Gastrocnemius medialis (tissue), 4 donors: ENCODE measurements around the gene ADGRD1. TPM values are rescaled to one million over a fixed set of nuclear protein-coding genes. Genes with fewer than 3 reads are reported as not detected.
A peak's percentile ranks its signal among the peaks of the same experiment; 100 is the strongest.

Experiments used
- ATAC-seq, 2 donors: fragments of 150-250 bp; one replicate each; pipeline ENCODE4 v1.9.1; 2016
- DNase-seq, 2 donors: peaks; one replicate each; pipeline ENCODE4 v3.0.0-alpha.2; 2019
- H3K27ac ChIP-seq, 4 donors: fragments of 200-600 bp; sonication (generic); 1 replicate in 1 of 4; 2 replicates in 3 of 4; pipeline ENCODE4 v1.5.1; 2016 to 2018; ENCODE audit warnings: mild to moderate bottlenecking in 2 of 4, moderate library complexity in 1 of 4
- H3K27me3 ChIP-seq, 3 donors: fragments of 200-600 bp; sonication (generic) in 2 of 3; 1 replicate in 1 of 3; 2 replicates in 2 of 3; pipeline versions ENCODE4 v1.5.1 to v1.6.0; 2016 to 2019; ENCODE audit warnings: mild to moderate bottlenecking in 1 of 3, moderate library complexity in 1 of 3
- H3K36me3 ChIP-seq, 2 donors: fragments of 200-600 bp; sonication (generic) in 1 of 2; one replicate each; pipeline ENCODE4 v1.5.1; 2017 to 2018
- H3K4me1 ChIP-seq, 2 donors: fragments of 200-600 bp; sonication (generic) in 1 of 2; one replicate each; pipeline ENCODE4 v1.5.1; 2016 to 2017; ENCODE audit warnings: mild to moderate bottlenecking in 2 of 2
- H3K4me3 ChIP-seq, 4 donors: fragments of 200-600 bp; sonication (generic) in 3 of 4; 1 replicate in 1 of 4; 2 replicates in 3 of 4; pipeline ENCODE4 v1.5.1; 2016 to 2019; ENCODE audit warnings: mild to moderate bottlenecking in 2 of 4
- H3K9me3 ChIP-seq, 3 donors: fragments of 200-600 bp; sonication (generic) in 2 of 3; 1 replicate in 1 of 3; 2 replicates in 2 of 3; pipeline ENCODE4 v1.5.1; 2016 to 2019
- CTCF ChIP-seq, 5 experiments: fragments of 450-650 bp in 3 of 5; fragments of 200-600 bp in 2 of 5; sonication (generic) in 2 of 5; IDR thresholded peaks in 4 of 5; conservative IDR thresholded peaks in 1 of 5; 1 replicate in 4 of 5; 2 replicates in 1 of 5; pipeline ENCODE4 v1.5.1; 2016 to 2019; ENCODE audit warnings: antibody characterized with exemption in 5 of 5, mild to moderate bottlenecking in 3 of 5, moderate library complexity in 3 of 5
- POLR2A ChIP-seq, 2 donors: fragments of 450-650 bp; IDR thresholded peaks; one replicate each; pipeline ENCODE4 v1.6.1; 2017; ENCODE audit warnings: antibody characterized with exemption in 2 of 2, mild to moderate bottlenecking in 2 of 2, moderate library complexity in 2 of 2
- in situ Hi-C, 4 donors: fragments of 200-750 bp; cut with MboI; loops; one replicate each; pipeline versions ENCODE4 v1.15.0 to v1.8.0; 2017; ENCODE audit warnings: low sequenced_read_pairs in 4 of 4
- intact Hi-C: fragments of 100-400 bp; cut with DNase I; formaldehyde crosslinking; loops from one replicate; pipeline ENCODE4 v1.15.1; 2023; ENCODE audit warnings: low total_unique reads
- total RNA-seq, 4 donors: library from RNA; depleted of rRNA; stranded (reverse); fragments of >200 nt; gene quantifications; one replicate each; pipeline versions ENCODE4 v1.1.0 to v1.2.3, GENCODE V29; 2016

Gene ADGRD1
- total RNA-seq, 4 donors from 2014 or later: 5.3 to 9.6 (median 8.2) TPM

- no peak for TF ChIP-seq POLR2A (IDR thresholded peaks at IDR 0.05)
- no peak for TF ChIP-seq CTCF (IDR thresholded peaks at IDR 0.05 in 4 of 5, conservative IDR thresholded peaks at IDR 0.05 in 1 of 5)
- Histone ChIP-seq H3K27ac (peak overlapping the region in 1 of 4 donors; percentile 45), H3K9me3 (no peaks in the 10 kb centered on the region), H3K27me3 (no peaks in the 10 kb centered on the region), H3K4me1 (peaks cover 12 to 28% of the 10 kb centered on the region in 2 donors), H3K36me3 (no peaks in the 10 kb centered on the region), H3K4me3 (no peak overlapping the region)
- DNase-seq (no peak), ATAC-seq (peak in 1 of 2 donors; percentile 66)
- in situ Hi-C loops (no loop called here), intact Hi-C loops (no loop called here)
Measured at GRCh38 chr12:131002216-131002631, 48.5 kb downstream of the ADGRD1 start.

GRCh38 chr12:131003036-131003715, 49.5 kb downstream of the ADGRD1 start:
- in situ Hi-C loops (no loop called here), intact Hi-C loops (no loop called here)
- Histone ChIP-seq H3K27me3 (no peaks in the 10 kb centered on the region), H3K27ac (peak overlapping the region in 1 of 4 donors; percentile 45), H3K4me1 (peaks cover 16 to 33% of the 10 kb centered on the region in 2 donors), H3K36me3 (no peaks in the 10 kb centered on the region), H3K4me3 (no peak overlapping the region), H3K9me3 (no peaks in the 10 kb centered on the region)
- TF ChIP-seq POLR2A (IDR thresholded peaks at IDR 0.05) (no peak), CTCF (IDR thresholded peaks at IDR 0.05 in 4 of 5, conservative IDR thresholded peaks at IDR 0.05 in 1 of 5) (no peak)
- ATAC-seq: no peak
- DNase-seq: no peak

DNA sequence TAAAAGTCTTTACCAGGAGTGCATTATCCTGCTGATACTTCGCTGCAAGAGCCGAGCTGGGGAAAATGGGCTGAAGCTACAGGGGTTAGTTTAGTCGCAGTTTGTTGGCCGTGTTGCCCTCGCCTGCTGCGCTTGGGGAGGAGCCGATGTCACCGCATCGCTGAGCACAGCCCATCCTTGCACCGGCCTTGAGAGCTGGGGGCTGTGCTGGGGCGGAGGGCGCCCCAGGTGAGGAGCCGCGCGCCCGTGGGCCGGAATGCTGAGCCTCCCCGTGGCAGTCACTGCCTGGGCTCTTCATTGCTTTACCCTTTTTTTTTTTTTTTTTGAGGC, 50.0 kb downstream of the ADGRD1 start:
- no peaks in the 10 kb centered on the region for H3K27me3 ChIP-seq
- H3K27ac ChIP-seq: no peak overlapping the region
- intact Hi-C loops (no loop called here), in situ Hi-C loops (no loop called here)
- peaks cover 16 to 33% of the 10 kb centered on the region in 2 donors for H3K4me1 ChIP-seq
- H3K4me3 ChIP-seq: no peak overlapping the region
- H3K36me3 ChIP-seq: no peaks in the 10 kb centered on the region
- TF ChIP-seq POLR2A (IDR thresholded peaks at IDR 0.05): no peak
- no peak for TF ChIP-seq CTCF (IDR thresholded peaks at IDR 0.05 in 4 of 5, conservative IDR thresholded peaks at IDR 0.05 in 1 of 5)
- no peaks in the 10 kb centered on the region for H3K9me3 ChIP-seq
- ATAC-seq: no peak
- no peak for DNase-seq

DNA sequence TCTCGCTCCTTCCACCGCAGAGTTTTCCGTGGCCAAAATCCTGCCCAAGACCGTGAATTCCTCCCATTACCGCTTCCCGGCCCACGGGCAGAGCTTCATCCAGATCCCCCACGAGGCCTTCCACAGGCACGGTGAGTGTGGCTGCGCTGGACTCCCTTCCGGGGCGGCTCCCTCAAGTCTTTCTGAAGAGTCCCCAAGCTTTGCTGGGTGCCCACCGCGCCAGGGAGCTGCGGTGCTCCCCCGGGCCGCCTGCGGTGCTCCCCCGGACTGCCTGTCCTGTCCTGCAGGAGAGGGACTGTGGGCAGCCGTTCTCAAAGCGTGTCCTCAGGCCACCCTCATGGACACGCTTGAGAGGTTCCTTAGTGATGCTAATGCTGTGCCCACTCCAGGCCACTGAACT, 50.5 kb downstream of the ADGRD1 start:
- H3K36me3 ChIP-seq: no peaks in the 10 kb centered on the region
- no peaks in the 10 kb centered on the region for H3K27me3 ChIP-seq
- H3K27ac ChIP-seq: no peak overlapping the region
- ATAC-seq (no peak), DNase-seq (no peak)
- H3K9me3 ChIP-seq: no peaks in the 10 kb centered on the region
- H3K4me3 ChIP-seq: no peak overlapping the region
- intact Hi-C loops (no loop called here), in situ Hi-C loops (no loop called here)
- peaks cover 16 to 33% of the 10 kb centered on the region in 2 donors for H3K4me1 ChIP-seq
- TF ChIP-seq POLR2A (IDR thresholded peaks at IDR 0.05) (no peak), CTCF (IDR thresholded peaks at IDR 0.05 in 4 of 5, conservative IDR thresholded peaks at IDR 0.05 in 1 of 5) (no peak)
